WTC11 (cell line): Measurements from ENCODE around the gene RELCH. TPM values are rescaled to one million over a fixed set of nuclear protein-coding genes. Genes with fewer than 3 reads are reported as not detected.

Experiments
- FOXK1 ChIP-seq: sonication (generic); formaldehyde crosslinking; IDR thresholded peaks from 2 replicates; pipeline ENCODE4 v1.8.0; 2022; ENCODE audit warnings: mild to moderate bottlenecking, moderate library complexity, missing genetic modification reagents
- total RNA-seq: library from RNA; stranded (reverse); gene quantifications from 3 replicates; pipeline ENCODE4 v1.2.3, GENCODE V29; 2021
- TF ChIP-seq, protein P1 (sequence below): sonication (generic); formaldehyde crosslinking; IDR thresholded peaks from 2 replicates; pipeline ENCODE4 v1.8.1; 2022; ENCODE audit warnings: missing genetic modification reagents, borderline replicate concordance

RELCH gene
- total RNA-seq, 1 experiment from 2014 or later: 30.2 TPM

DNA sequence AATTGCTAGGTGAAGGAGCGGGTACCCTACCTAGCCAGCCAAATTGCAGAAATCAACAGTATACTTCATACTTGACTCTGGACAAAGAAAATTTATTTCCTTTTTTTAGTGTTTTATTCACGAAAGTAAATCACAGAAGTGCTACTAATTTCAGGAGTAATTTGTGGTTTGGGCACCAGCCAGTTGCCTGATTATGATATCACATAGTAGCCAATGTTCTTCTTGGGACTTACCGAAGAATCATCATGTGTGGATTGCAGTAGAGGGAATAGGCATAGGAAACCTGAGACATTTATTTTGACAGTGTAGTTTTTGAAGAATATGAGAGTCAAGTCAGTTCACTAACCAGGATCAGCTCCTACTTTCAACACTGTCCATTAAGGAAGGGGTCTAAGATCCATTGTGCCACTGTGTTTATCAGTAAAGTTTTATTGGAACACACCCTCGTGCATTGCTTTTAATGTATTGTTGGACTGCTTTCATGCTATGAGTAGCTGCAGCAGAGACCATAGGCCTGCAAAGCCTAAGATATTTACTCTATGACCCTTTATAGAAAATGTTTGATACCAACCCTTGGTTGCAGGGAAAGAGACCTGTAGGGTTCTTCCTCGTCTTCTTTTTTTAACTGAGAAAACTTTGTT, 170.1 kb downstream of the RELCH start (continued):
- TF ChIP-seq, protein P1, sequence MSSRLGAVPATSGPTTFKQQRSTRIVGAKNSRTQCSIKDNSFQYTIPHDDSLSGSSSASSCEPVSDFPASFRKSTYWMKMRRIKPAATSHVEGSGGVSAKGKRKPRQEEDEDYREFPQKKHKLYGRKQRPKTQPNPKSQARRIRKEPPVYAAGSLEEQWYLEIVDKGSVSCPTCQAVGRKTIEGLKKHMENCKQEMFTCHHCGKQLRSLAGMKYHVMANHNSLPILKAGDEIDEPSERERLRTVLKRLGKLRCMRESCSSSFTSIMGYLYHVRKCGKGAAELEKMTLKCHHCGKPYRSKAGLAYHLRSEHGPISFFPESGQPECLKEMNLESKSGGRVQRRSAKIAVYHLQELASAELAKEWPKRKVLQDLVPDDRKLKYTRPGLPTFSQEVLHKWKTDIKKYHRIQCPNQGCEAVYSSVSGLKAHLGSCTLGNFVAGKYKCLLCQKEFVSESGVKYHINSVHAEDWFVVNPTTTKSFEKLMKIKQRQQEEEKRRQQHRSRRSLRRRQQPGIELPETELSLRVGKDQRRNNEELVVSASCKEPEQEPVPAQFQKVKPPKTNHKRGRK (CRISPR knock-in tag): no peak
- TF ChIP-seq FOXK1: no peak
- TF ChIP-seq, all 79 proteins: peak for 0

Other genes starting within 250 kb of the RELCH start
- 23.4 to 24.2 TPM (median 23.5 TPM) in 3 replicates for gene PIGN, start 199 bp upstream of the RELCH start, total RNA-seq
- gene TNFRSF11A, start 138.1 kb downstream of the RELCH start, total RNA-seq: 3.9 to 4.9 TPM (median 4.7 TPM) in 3 replicates